ENCODE results near the gene LSG1. TPM values are rescaled to one million over a fixed set of nuclear protein-coding genes. Genes with fewer than 3 reads are reported as not detected.

The LSG1 gene
- total and polyA plus RNA-seq, 9 of the 15 experiments (the other 6 are each of a cell fraction or from before 2014, with no cell fraction given): 14.9 to 73.7 (median 46.7) TPM

- TF ChIP-seq, protein P1, sequence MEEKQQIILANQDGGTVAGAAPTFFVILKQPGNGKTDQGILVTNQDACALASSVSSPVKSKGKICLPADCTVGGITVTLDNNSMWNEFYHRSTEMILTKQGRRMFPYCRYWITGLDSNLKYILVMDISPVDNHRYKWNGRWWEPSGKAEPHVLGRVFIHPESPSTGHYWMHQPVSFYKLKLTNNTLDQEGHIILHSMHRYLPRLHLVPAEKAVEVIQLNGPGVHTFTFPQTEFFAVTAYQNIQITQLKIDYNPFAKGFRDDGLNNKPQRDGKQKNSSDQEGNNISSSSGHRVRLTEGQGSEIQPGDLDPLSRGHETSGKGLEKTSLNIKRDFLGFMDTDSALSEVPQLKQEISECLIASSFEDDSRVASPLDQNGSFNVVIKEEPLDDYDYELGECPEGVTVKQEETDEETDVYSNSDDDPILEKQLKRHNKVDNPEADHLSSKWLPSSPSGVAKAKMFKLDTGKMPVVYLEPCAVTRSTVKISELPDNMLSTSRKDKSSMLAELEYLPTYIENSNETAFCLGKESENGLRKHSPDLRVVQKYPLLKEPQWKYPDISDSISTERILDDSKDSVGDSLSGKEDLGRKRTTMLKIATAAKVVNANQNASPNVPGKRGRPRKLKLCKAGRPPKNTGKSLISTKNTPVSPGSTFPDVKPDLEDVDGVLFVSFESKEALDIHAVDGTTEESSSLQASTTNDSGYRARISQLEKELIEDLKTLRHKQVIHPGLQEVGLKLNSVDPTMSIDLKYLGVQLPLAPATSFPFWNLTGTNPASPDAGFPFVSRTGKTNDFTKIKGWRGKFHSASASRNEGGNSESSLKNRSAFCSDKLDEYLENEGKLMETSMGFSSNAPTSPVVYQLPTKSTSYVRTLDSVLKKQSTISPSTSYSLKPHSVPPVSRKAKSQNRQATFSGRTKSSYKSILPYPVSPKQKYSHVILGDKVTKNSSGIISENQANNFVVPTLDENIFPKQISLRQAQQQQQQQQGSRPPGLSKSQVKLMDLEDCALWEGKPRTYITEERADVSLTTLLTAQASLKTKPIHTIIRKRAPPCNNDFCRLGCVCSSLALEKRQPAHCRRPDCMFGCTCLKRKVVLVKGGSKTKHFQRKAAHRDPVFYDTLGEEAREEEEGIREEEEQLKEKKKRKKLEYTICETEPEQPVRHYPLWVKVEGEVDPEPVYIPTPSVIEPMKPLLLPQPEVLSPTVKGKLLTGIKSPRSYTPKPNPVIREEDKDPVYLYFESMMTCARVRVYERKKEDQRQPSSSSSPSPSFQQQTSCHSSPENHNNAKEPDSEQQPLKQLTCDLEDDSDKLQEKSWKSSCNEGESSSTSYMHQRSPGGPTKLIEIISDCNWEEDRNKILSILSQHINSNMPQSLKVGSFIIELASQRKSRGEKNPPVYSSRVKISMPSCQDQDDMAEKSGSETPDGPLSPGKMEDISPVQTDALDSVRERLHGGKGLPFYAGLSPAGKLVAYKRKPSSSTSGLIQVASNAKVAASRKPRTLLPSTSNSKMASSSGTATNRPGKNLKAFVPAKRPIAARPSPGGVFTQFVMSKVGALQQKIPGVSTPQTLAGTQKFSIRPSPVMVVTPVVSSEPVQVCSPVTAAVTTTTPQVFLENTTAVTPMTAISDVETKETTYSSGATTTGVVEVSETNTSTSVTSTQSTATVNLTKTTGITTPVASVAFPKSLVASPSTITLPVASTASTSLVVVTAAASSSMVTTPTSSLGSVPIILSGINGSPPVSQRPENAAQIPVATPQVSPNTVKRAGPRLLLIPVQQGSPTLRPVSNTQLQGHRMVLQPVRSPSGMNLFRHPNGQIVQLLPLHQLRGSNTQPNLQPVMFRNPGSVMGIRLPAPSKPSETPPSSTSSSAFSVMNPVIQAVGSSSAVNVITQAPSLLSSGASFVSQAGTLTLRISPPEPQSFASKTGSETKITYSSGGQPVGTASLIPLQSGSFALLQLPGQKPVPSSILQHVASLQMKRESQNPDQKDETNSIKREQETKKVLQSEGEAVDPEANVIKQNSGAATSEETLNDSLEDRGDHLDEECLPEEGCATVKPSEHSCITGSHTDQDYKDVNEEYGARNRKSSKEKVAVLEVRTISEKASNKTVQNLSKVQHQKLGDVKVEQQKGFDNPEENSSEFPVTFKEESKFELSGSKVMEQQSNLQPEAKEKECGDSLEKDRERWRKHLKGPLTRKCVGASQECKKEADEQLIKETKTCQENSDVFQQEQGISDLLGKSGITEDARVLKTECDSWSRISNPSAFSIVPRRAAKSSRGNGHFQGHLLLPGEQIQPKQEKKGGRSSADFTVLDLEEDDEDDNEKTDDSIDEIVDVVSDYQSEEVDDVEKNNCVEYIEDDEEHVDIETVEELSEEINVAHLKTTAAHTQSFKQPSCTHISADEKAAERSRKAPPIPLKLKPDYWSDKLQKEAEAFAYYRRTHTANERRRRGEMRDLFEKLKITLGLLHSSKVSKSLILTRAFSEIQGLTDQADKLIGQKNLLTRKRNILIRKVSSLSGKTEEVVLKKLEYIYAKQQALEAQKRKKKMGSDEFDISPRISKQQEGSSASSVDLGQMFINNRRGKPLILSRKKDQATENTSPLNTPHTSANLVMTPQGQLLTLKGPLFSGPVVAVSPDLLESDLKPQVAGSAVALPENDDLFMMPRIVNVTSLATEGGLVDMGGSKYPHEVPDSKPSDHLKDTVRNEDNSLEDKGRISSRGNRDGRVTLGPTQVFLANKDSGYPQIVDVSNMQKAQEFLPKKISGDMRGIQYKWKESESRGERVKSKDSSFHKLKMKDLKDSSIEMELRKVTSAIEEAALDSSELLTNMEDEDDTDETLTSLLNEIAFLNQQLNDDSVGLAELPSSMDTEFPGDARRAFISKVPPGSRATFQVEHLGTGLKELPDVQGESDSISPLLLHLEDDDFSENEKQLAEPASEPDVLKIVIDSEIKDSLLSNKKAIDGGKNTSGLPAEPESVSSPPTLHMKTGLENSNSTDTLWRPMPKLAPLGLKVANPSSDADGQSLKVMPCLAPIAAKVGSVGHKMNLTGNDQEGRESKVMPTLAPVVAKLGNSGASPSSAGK (IDR thresholded peaks at IDR 0.05): peak; percentile 47
- TF ChIP-seq C11orf30 (IDR thresholded peaks at IDR 0.05; ENCODE audit: low read depth) (peak; percentile 95), ZNF311 (CRISPR knock-in tag; IDR thresholded peaks at IDR 0.05) (no peak), KDM4B (IDR thresholded peaks at IDR 0.05; ENCODE audit: borderline replicate concordance in 2 of 2, low read depth in 1 of 2) (peak in 1 of 2 experiments; percentile 65; a peak in 1 of 4 replicates), MEF2D (tag; conservative IDR thresholded peaks at IDR 0.05; ENCODE audit: low read depth) (no peak; the same call in 1 of the 2 replicates), TBP (optimal IDR thresholded peaks at IDR 0.05; ENCODE audit: low read depth, low read length) (peak; percentile 51), ZNF586 (CRISPR knock-in tag; conservative IDR thresholded peaks at IDR 0.05) (no peak), E2F6 (IDR thresholded peaks at IDR 0.05; ENCODE audit: borderline replicate concordance in 1 of 2, extremely low read depth in 1 of 2, insufficient read depth in 1 of 2, insufficient read length in 1 of 2, low read depth in 1 of 2, low read length in 1 of 2, poor library complexity in 1 of 2, severe bottlenecking in 1 of 2) (peak; percentile 37 to 73), YY1 (IDR thresholded peaks at IDR 0.05; ENCODE audit: borderline replicate concordance in 1 of 3, control insufficient read depth in 1 of 3, extremely low read depth in 1 of 3, insufficient read depth in 3 of 3, insufficient read length in 1 of 3, insufficient replicate concordance in 2 of 3, low read depth in 1 of 3, low read length in 2 of 3) (peak; percentile 64 to 96 (median 93))
- TF ChIP-seq, protein P2, sequence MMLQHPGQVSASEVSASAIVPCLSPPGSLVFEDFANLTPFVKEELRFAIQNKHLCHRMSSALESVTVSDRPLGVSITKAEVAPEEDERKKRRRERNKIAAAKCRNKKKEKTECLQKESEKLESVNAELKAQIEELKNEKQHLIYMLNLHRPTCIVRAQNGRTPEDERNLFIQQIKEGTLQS (IDR thresholded peaks at IDR 0.05): no peak; the same call in 1 of the 2 replicates
- TF ChIP-seq, protein P2 (CRISPR knock-in tag; conservative IDR thresholded peaks at IDR 0.05): peak; percentile 71; the same call in 1 of the 2 replicates
Measured at GRCh38 chr3:194671900-194672808, at the start of gene LSG1 (continued).

Data from K562 (cell line).